ENCODE measurements around the gene PEX7.
"Not testable (repeated sequence)": the region's sequence is repeated elsewhere in the genome, so short reads cannot be mapped to it uniquely, and the experiment has no call there.

Gene PEX7

DNA sequence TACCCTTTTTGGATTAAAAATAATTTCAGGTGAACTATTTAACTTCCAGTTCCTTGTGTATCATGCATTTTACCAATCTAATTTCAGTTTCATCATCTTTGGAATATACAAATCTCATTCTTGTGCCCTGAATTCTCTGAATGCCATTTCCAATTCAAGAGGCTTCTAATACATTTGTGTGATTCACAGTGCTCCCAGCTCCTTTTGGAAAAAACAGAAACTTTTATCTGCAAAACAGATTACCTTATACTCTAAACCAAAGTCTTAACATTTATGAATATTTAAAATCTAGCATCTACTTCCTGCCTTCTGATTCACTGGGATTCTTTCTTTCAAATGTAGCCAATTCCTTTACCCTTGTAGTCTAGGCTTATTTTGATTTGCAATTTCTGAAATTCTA lies 11.1 kb upstream of the PEX7 start:
- in situ Hi-C loops (cut with MboI; ENCODE audit: low pct_unique_long_range_greater_than_20kb, low sequenced_read_pairs, unreplicated experiment), result no loop called here
- DNase-seq (ENCODE audit: low spot score), result no peak
- TF ChIP-seq, protein P1, sequence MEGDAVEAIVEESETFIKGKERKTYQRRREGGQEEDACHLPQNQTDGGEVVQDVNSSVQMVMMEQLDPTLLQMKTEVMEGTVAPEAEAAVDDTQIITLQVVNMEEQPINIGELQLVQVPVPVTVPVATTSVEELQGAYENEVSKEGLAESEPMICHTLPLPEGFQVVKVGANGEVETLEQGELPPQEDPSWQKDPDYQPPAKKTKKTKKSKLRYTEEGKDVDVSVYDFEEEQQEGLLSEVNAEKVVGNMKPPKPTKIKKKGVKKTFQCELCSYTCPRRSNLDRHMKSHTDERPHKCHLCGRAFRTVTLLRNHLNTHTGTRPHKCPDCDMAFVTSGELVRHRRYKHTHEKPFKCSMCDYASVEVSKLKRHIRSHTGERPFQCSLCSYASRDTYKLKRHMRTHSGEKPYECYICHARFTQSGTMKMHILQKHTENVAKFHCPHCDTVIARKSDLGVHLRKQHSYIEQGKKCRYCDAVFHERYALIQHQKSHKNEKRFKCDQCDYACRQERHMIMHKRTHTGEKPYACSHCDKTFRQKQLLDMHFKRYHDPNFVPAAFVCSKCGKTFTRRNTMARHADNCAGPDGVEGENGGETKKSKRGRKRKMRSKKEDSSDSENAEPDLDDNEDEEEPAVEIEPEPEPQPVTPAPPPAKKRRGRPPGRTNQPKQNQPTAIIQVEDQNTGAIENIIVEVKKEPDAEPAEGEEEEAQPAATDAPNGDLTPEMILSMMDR (IDR thresholded peaks at IDR 0.05; ENCODE audit: extremely low read depth, insufficient read depth, missing control alignments), result no peak

DNA sequence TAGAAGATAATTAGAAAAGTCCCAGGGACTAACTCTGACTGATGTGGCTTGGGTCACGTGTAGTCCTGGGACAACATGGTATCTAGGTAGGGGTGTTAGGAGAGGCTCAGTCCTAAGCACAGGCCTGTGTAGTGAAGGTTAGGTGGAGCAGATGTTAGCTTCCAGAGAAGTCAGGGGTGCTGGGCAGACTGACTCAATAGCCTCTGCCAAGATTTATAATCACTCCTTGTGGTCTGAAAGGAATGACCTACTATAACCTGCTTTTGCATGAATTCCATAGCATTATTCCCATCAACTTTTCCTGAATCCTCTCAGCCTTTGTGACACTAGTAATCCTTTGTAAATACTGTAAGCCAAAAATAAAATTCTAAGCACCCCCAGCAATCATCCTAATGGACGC lies 10.2 kb upstream of the PEX7 start:
- no peak for DNase-seq (ENCODE audit: low spot score)
- in situ Hi-C loops (cut with MboI; ENCODE audit: low pct_unique_long_range_greater_than_20kb, low sequenced_read_pairs, unreplicated experiment), result no loop called here
- TF ChIP-seq, protein P1 (IDR thresholded peaks at IDR 0.05; ENCODE audit: extremely low read depth, insufficient read depth, missing control alignments), result no peak

DNA sequence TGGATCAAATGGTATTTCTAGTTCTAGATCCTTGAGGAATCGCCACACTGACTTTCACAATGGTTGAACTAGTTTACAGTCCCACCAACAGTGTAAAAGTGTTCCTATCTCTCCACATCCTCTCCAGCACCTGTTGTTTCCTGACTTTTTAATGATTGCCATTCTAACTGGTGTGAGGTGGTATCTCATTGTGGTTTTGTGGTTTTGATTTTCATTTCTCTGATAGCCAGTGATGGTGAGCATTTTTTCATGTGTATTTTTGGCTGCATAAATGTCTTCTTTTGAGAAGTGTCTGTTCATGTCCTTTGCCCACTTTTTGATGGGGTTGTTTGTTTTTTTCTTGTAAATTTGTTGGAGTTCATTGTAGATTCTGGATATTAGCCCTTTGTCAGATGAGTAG lies 6.8 kb upstream of the PEX7 start:
- in situ Hi-C loops (cut with MboI; ENCODE audit: low pct_unique_long_range_greater_than_20kb, low sequenced_read_pairs, unreplicated experiment); DNase-seq (ENCODE audit: low spot score): not testable (repeated sequence)

DNA sequence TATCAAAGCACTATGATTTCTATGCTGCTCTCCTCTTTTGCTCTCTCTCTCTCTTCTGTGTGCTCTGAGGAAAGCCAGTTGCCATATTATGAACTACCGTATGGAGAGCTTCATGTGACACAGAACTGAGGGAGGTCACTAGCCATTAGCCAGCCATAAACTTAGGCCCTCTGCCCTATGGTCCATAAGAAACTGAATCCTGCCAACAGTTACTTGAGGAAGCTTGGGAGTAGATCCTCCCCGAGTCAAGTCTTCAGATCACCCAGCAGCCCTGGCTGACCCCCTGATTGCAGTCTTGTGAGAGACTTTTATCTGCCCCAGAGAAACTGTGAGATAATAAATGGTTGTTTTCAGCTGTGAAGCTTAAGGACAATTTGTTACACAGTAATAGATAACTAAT lies 5.7 kb upstream of the PEX7 start:
- DNase-seq (ENCODE audit: low spot score), result no peak
- TF ChIP-seq, protein P1 (IDR thresholded peaks at IDR 0.05; ENCODE audit: extremely low read depth, insufficient read depth, missing control alignments), result no peak
- in situ Hi-C loops (cut with MboI; ENCODE audit: low pct_unique_long_range_greater_than_20kb, low sequenced_read_pairs, unreplicated experiment), result no loop called here

DNA sequence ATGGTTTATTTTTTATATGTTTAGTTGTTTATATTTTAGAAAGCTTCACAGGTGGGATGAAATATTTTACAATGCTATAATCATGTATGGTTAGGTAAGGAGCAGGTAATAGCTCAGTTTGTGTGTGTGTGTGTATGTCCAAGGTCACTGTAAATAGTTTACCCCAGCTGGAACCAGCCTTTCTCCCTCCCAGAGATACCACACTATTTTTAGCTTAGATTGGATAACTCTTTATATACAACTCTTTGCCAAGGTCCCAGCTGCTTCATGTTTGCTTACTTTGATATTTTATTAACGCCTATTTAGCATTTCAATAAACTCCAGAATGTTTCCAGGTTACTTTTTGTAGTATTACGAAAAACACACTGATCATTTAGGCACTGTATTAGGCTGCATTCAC lies 1.8 kb upstream of the PEX7 start:
- TF ChIP-seq, protein P1 (IDR thresholded peaks at IDR 0.05; ENCODE audit: extremely low read depth, insufficient read depth, missing control alignments), result no peak
- no peak for DNase-seq (ENCODE audit: low spot score)
- in situ Hi-C loops (cut with MboI; ENCODE audit: low pct_unique_long_range_greater_than_20kb, low sequenced_read_pairs, unreplicated experiment), result no loop called here

DNA sequence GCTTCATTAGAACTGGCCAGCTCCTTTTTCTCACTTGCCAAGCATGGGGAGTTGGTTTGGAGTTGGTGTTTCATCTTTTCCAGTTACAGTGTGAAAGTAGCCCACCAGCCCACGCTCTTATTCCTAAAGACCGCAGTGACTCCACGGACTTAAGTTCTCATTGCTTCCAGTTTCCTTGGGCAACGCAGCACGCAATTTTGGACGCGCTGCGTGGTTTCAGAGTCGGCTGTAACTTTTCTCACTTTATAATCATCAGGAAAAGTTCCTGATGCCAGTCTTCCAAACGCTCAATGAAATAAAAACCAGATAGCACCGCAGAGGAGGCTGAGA lies 381 bp upstream of the PEX7 start:
- in situ Hi-C loops (cut with MboI; ENCODE audit: low pct_unique_long_range_greater_than_20kb, low sequenced_read_pairs, unreplicated experiment), result no loop called here
- TF ChIP-seq, protein P1 (IDR thresholded peaks at IDR 0.05; ENCODE audit: extremely low read depth, insufficient read depth, missing control alignments), result no peak
- DNase-seq (ENCODE audit: low spot score), result peak; percentile 13

DNA sequence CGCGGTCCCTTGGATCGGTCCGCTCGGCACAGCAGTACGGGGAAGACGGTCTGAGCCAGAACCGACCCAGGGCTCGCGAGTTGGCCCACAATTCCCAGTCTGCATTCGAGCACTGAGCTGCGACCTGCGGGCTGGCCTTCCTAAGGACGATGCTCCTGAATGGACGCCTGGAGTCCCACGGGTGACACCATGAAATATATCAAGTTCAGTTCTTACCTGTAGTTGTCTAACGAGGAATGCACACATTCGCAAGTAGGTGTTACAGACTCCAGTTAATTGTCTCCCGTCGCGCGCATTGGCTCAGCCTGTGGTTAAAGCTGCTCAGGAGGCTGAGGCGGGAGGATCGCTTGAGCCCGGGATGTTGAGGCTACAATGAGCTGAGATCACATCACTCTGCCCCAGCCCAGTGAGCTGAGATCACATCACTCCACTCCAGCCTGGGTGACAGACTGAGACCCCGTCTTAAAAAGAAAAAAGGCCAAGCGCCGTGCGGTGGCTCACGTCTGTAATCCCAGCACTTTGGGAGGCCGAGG lies 802 bp downstream of the PEX7 start:
- in situ Hi-C loops (cut with MboI; ENCODE audit: low pct_unique_long_range_greater_than_20kb, low sequenced_read_pairs, unreplicated experiment), result no loop called here
- no peak for DNase-seq (ENCODE audit: low spot score)
- TF ChIP-seq, protein P1 (IDR thresholded peaks at IDR 0.05; ENCODE audit: extremely low read depth, insufficient read depth, missing control alignments), result no peak

Data from GM13977 (cell line).